Sigmoid colon (tissue), 7 donors: ENCODE results near the gene WNT3. TPM values are rescaled to one million over a fixed set of nuclear protein-coding genes. Genes with fewer than 3 reads are reported as not detected.

ENCODE experiments used
- DNase-seq: peaks from one replicate; pipeline ENCODE4 v3.0.0-alpha.2; 2019
- H3K27ac ChIP-seq, 4 donors: fragments of 200-600 bp; sonication (generic); one replicate each; pipeline ENCODE4 v1.5.1; 2016 to 2019; ENCODE audit warnings: mild to moderate bottlenecking in 1 of 4
- H3K27me3 ChIP-seq, 3 donors: fragments of 200-600 bp; sonication (generic); one replicate each; pipeline ENCODE4 v1.5.1; 2019; ENCODE audit warnings: mild to moderate bottlenecking in 1 of 3
- H3K36me3 ChIP-seq, 4 donors: fragments of 200-600 bp; sonication (generic); one replicate each; pipeline ENCODE4 v1.5.1; 2016 to 2019
- H3K4me1 ChIP-seq, 4 donors: fragments of 200-600 bp; sonication (generic); one replicate each; pipeline ENCODE4 v1.5.1; 2017 to 2019
- H3K4me3 ChIP-seq, 4 donors: fragments of 200-600 bp; sonication (generic); one replicate each; pipeline ENCODE4 v1.5.1; 2017 to 2019; ENCODE audit warnings: mild to moderate bottlenecking in 2 of 4, moderate library complexity in 1 of 4
- H3K9me3 ChIP-seq, 4 donors: fragments of 200-600 bp in 3 of 4; sonication (generic) in 3 of 4; one replicate each; pipeline versions ENCODE4 v1.5.1 to v1.6.1; 2013 to 2019
- EP300 ChIP-seq, 4 donors: sonication (generic); formaldehyde crosslinking; IDR thresholded peaks; one replicate each; pipeline ENCODE4 v1.6.1; 2017; ENCODE audit warnings: antibody characterized with exemption in 4 of 4
- POLR2A ChIP-seq, 2 donors: fragments of 450-650 bp; IDR thresholded peaks; one replicate each; pipeline ENCODE4 v1.6.1; 2016; ENCODE audit warnings: antibody characterized with exemption in 2 of 2, mild to moderate bottlenecking in 2 of 2, moderate library complexity in 2 of 2
- POLR2AphosphoS5 ChIP-seq, 4 donors: sonication (generic); formaldehyde crosslinking; IDR thresholded peaks; one replicate each; pipeline ENCODE4 v1.6.1; 2017; ENCODE audit warnings: antibody characterized with exemption in 4 of 4
- WGBS, 2 donors: extraction: QIAGEN DNeasy Blood & Tissue Kit; methylation state at CpG; one replicate each; pipeline ENCODE4 v1.1.7; 2013; 5-methylcytosine and 5-hydroxymethylcytosine counted together
- intact Hi-C: fragments of 100-400 bp; cut with DNase I; formaldehyde crosslinking; loops from one replicate; pipeline ENCODE4 v1.15.1; 2023
- polyA plus RNA-seq, 3 donors: library from polyadenylated mRNA; stranded (reverse); fragments of 200-250 nt; gene quantifications; one replicate each; pipeline ENCODE4 v1.2.3, GENCODE V29; 2013
- total RNA-seq, 4 donors: library from RNA; depleted of rRNA; stranded (reverse); fragments of >200 nt; gene quantifications; one replicate each; pipeline ENCODE4 v1.1.0, GENCODE V29; 2016
- TF ChIP-seq, protein P1 (sequence below), 4 experiments: fragments of 450-650 bp in 3 of 4; fragments of 200-600 bp in 1 of 4; IDR thresholded peaks; one replicate each; pipeline ENCODE4 v1.5.1; 2016 to 2019; ENCODE audit warnings: antibody characterized with exemption in 4 of 4, mild to moderate bottlenecking in 3 of 4, moderate library complexity in 2 of 4
- donor health status: healthy with polysubstance abuse.
- donor health status: Bipolar disorder and iron deficiency.
- donor health status: healthy.

The WNT3 gene
- total and polyA plus RNA-seq, 7 donors, result under 0.01 to 0.71 (median 0.52) TPM; not detected in 1

DNA sequence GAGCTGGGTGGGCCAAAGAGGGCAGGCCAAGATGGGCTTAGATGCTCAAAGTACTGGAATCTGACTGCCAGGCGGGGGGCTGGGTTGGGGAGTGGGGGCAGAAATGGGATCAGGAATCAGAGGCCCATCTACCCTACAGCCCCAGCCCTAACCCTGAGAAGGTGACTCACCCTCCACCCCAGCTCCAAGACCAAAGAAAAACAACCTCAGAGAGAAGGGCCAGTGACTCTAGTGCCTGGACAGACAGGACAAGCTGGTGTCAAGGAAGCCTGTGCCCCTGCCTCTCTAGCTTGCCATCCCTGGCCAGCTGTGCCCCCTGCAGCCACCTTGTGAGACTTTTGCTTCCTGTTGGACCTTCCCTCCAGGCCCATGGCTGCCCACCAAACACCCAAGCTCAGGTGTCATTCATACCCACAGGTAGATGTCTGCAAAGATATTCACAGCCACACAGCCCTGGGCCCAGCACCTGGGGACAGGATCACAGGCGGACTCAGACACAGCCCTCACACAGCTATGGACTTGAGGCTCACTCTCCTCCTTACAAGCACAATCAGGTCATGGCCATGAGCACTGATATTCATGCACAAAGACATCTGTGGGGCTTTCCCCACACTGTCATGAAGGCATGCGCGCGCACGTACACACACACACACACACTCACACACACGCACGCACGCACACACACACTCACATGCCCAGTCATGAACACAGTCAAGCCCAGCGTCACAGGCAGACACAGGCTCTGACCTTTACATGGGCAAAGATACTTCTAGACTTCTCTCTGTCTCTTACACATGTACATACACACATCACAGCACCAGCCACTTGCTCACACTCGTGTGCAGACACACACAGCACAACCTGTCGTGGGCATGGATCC lies 2.8 kb downstream of the WNT3 start:
- TF ChIP-seq POLR2AphosphoS5 (IDR thresholded peaks at IDR 0.05), result no peak
- no peak for TF ChIP-seq POLR2A (IDR thresholded peaks at IDR 0.05)
- Histone ChIP-seq H3K4me1 (peaks cover 0 to 36% (median 32%) of the 10 kb centered on the region in 4 donors), H3K27me3 (peaks cover 39 to 65% (median 46%) of the 10 kb centered on the region in 3 donors), H3K9me3 (no peaks in the 10 kb centered on the region), H3K27ac (no peak overlapping the region), H3K4me3 (no peak overlapping the region), H3K36me3 (no peaks in the 10 kb centered on the region)
- WGBS, 2 donors, result 84% methylated on average over 12 of the region's 12 CpGs
- no peak for DNase-seq
- intact Hi-C loops, result loop anchor here (10.0 kb wide), 1 partner anchor 71 kb away; no protein-coding TSS in a partner anchor

DNA sequence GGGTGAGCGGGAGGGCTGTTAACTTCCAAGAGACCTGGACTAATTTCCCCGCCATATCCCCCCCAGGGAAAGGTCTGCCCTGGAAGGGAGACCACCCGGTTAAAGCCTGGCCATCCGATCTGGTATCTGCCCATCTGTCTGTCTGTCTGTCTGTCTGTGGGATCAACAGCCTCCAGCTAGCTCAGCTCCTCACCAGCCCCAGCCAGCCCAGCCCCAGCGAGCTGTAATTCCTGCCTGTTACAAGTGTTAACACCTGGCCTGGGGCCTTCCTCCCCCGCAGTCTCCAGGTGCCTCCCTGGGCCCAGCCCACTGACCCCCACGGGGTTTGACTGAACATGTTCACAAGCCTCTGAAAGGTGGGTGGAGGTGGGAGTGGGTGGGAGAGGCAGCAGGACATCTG lies 4.0 kb downstream of the WNT3 start:
- no peak for DNase-seq
- intact Hi-C loops, result loop anchor here (10.0 kb wide), 1 partner anchor 70 kb away; no protein-coding TSS in a partner anchor
- no peak overlapping the region for H3K27ac ChIP-seq
- no peaks in the 10 kb centered on the region for H3K9me3 ChIP-seq
- peaks cover 0 to 28% (median 26%) of the 10 kb centered on the region in 4 donors for H3K4me1 ChIP-seq
- TF ChIP-seq, protein P1, sequence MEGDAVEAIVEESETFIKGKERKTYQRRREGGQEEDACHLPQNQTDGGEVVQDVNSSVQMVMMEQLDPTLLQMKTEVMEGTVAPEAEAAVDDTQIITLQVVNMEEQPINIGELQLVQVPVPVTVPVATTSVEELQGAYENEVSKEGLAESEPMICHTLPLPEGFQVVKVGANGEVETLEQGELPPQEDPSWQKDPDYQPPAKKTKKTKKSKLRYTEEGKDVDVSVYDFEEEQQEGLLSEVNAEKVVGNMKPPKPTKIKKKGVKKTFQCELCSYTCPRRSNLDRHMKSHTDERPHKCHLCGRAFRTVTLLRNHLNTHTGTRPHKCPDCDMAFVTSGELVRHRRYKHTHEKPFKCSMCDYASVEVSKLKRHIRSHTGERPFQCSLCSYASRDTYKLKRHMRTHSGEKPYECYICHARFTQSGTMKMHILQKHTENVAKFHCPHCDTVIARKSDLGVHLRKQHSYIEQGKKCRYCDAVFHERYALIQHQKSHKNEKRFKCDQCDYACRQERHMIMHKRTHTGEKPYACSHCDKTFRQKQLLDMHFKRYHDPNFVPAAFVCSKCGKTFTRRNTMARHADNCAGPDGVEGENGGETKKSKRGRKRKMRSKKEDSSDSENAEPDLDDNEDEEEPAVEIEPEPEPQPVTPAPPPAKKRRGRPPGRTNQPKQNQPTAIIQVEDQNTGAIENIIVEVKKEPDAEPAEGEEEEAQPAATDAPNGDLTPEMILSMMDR (IDR thresholded peaks at IDR 0.05), result no peak
- no peak for TF ChIP-seq POLR2A (IDR thresholded peaks at IDR 0.05)
- TF ChIP-seq POLR2AphosphoS5 (IDR thresholded peaks at IDR 0.05), result no peak
- no peak for TF ChIP-seq EP300 (IDR thresholded peaks at IDR 0.05)
- no peak overlapping the region for H3K4me3 ChIP-seq
- 56 to 59% methylated on average over 7 of the region's 7 CpGs for WGBS, 2 donors
- H3K36me3 ChIP-seq, result no peaks in the 10 kb centered on the region
- peaks cover 26 to 53% (median 35%) of the 10 kb centered on the region in 3 donors for H3K27me3 ChIP-seq

DNA sequence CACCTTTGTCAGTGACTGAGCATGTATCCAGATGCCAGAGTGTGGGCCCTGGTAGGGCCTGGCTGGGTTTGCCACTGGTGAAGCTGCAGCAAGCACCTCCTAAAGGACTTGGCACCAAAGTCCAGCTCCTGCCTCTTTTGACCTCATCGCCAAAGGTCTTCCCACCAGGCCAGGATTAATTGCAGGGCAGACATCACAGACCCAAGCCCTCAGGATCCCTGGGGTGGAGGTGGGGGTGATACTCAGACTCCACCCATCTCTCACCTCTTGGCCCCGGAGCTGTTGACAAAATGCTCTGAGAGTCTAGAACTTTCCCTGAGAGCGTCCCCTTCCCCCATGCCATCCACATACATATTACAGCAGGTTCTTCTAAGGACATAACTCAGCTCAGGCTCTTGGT lies 4.6 kb downstream of the WNT3 start:
- intact Hi-C loops, result loop anchor here (10.0 kb wide), 1 partner anchor 69 kb away; no protein-coding TSS in a partner anchor
- no peaks in the 10 kb centered on the region for H3K36me3 ChIP-seq
- no peak overlapping the region for H3K4me3 ChIP-seq
- peaks cover 0 to 22% (median 21%) of the 10 kb centered on the region in 4 donors for H3K4me1 ChIP-seq
- H3K27me3 ChIP-seq, result peaks cover 21 to 47% (median 29%) of the 10 kb centered on the region in 3 donors
- H3K27ac ChIP-seq, result no peak overlapping the region
- H3K9me3 ChIP-seq, result no peaks in the 10 kb centered on the region
- TF ChIP-seq POLR2A (IDR thresholded peaks at IDR 0.05), result no peak
- no peak for TF ChIP-seq POLR2AphosphoS5 (IDR thresholded peaks at IDR 0.05)
- TF ChIP-seq, protein P1 (IDR thresholded peaks at IDR 0.05), result no peak
- no peak for TF ChIP-seq EP300 (IDR thresholded peaks at IDR 0.05)
- 72 to 73% methylated on average over 3 of the region's 3 CpGs for WGBS, 2 donors
- no peak for DNase-seq

DNA sequence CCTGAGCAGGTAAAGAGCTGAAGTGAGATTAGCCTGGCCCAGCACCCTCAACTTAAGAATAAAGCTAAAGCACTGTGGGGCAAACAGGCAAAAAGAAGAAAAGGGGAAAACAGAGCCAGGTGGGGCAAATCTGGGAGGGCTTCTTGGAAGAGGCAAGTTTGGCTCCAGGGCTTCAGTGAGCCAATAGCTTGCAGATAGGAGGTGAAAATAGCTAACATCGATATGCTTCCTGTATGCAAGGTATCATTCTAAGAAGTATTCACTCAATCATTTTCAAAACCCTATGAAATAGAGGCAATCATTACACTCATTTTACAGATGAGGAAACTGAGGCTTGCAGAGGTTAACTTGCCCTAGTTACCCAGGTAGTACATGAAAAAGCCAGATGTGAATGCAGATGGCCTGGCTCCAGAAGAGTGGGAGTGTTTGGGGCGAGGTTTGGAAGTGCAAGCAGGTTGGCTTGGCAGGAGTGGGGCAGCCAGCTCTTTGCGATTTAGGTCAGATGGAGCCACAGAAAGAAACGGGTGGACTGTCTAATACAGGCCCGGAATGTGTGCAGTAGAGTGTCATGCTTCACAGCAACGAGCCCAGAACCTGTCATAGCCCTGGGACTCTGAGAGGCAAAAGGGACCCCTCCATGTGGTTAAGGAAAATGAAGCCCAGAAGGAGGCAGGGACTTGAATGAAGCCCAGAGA lies 5.7 kb downstream of the WNT3 start:
- Histone ChIP-seq H3K4me1 (peaks cover 0 to 13% (median 10%) of the 10 kb centered on the region in 4 donors), H3K27me3 (peaks cover 10 to 36% (median 18%) of the 10 kb centered on the region in 3 donors), H3K9me3 (no peaks in the 10 kb centered on the region), H3K4me3 (no peak overlapping the region), H3K36me3 (no peaks in the 10 kb centered on the region), H3K27ac (no peak overlapping the region)
- WGBS, 2 donors, result 49 to 74% methylated on average over 6 of the region's 6 CpGs
- TF ChIP-seq POLR2AphosphoS5 (IDR thresholded peaks at IDR 0.05) (no peak), POLR2A (IDR thresholded peaks at IDR 0.05) (no peak), EP300 (IDR thresholded peaks at IDR 0.05) (no peak)
- TF ChIP-seq, protein P1 (IDR thresholded peaks at IDR 0.05), result no peak
- intact Hi-C loops, result loop anchor here (10.0 kb wide), 1 partner anchor 68 kb away; no protein-coding TSS in a partner anchor
- DNase-seq, result no peak
